ENCODE data around the gene TSEN15.

DNA sequence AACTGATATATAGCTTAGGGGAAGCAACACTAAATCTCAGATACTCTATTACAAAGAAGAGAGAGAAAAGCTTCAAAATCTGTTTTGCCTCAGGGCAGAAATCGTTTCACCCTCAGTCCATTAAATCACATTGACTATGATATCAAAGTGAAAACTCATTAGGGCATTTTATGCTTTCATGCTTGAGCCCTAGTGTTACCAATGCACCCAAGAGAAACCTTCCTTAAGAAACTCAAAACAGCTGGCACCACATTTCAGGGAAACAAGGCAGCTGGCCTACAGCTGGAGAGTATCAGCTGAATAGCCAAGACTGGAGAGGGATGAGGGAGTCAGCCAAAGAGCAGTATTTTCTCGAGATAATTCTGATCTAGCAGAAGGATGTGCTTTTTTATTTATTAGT is 28.9 kb upstream of the TSEN15 start:
- TF ChIP-seq MXD1 (CRISPR knock-in tag; IDR thresholded peaks at IDR 0.05; ENCODE audit: borderline replicate concordance, poor library complexity, severe bottlenecking) = no peak
- TF ChIP-seq CTCF (IDR thresholded peaks at IDR 0.05 in 2 of 3, conservative IDR thresholded peaks at IDR 0.05 in 1 of 3; ENCODE audit: insufficient read depth in 2 of 3, low read depth in 1 of 3, low read length in 3 of 3) = no peak
- no peak for TF ChIP-seq POLR2A (conservative IDR thresholded peaks at IDR 0.05)
- no peak for TF ChIP-seq SRSF7 (optimal IDR thresholded peaks at IDR 0.05; ENCODE audit: low read depth, low read length)
- no peak for TF ChIP-seq PRPF4 (IDR thresholded peaks at IDR 0.05; ENCODE audit: insufficient read depth, low read depth, low read length, poor library complexity, severe bottlenecking)
- TF ChIP-seq RFX5 (IDR thresholded peaks at IDR 0.05; ENCODE audit: low read depth, low read length) = no peak
- TF ChIP-seq GTF2F1 (IDR thresholded peaks at IDR 0.05; ENCODE audit: low read depth, low read length) = no peak

Data from K562 (cell line).